Panc1 (cell line): Measurements from ENCODE around the gene PRDM10. TPM values are rescaled to one million over a fixed set of nuclear protein-coding genes. Genes with fewer than 3 reads are reported as not detected.

ENCODE experiments used
- ATAC-seq: fragments of 200-7000 bp; cut with Tn5 transposase; 2 replicates; pipeline ENCODE4 v1.9.1; 2020; ENCODE audit warnings: mild to moderate bottlenecking, moderate library complexity
- BruUV-seq: library from RNA; stranded (reverse); fragments of 400-500 nt; replicated peaks from 2 replicates; lab custom pipeline; 2021; lab: Mats Ljungman, UMichigan
- CTCF ChIA-PET: fragments of 300-600 bp; sonication (Branson Sonifier 250); formaldehyde crosslinking; loops from one replicate; lab custom pipeline; 2022; ENCODE audit warnings: antibody characterized with exemption; lab: Charles Lee
- POLR2A ChIA-PET: fragments of 300-600 bp; sonication (Branson Sonifier 250); formaldehyde crosslinking; loops from one replicate; lab custom pipeline; 2022; ENCODE audit warnings: antibody characterized with exemption; lab: Charles Lee
- DNase-seq: peaks from one replicate; pipeline ENCODE4 v3.0.0-alpha.2; 2010; ENCODE audit warnings: low read depth, low spot score
- H3K27ac ChIP-seq: 2 replicates; pipeline ENCODE4 v1.5.1; 2011; ENCODE audit warnings: mild to moderate bottlenecking, low read length, inconsistent platforms
- H3K27me3 ChIP-seq: fragments of 200-500 bp; sonication (Bioruptor generic); 2 replicates; pipeline ENCODE4 v1.6.0; 2014; ENCODE audit warnings: low read length, inconsistent platforms; ENCODE audit not compliant: control insufficient read depth, insufficient read depth
- H3K36me3 ChIP-seq: fragments of 200-500 bp; sonication (Bioruptor generic); 2 replicates; pipeline ENCODE4 v1.5.1; 2014; ENCODE audit warnings: inconsistent platforms, mild to moderate bottlenecking, low read length, moderate library complexity; ENCODE audit not compliant: control insufficient read depth, insufficient read depth
- H3K4me1 ChIP-seq: 2 replicates; pipeline ENCODE4 v1.5.1; 2011; ENCODE audit warnings: inconsistent platforms, mild to moderate bottlenecking, low read length, moderate library complexity; ENCODE audit not compliant: control insufficient read depth, insufficient read depth
- H3K4me3 ChIP-seq, 2 experiments: 2 replicates each; pipeline ENCODE4 v1.5.1; 2011 to 2012; ENCODE audit warnings: low read depth in 2 of 2, low read length in 2 of 2, mild to moderate bottlenecking in 2 of 2, inconsistent platforms in 1 of 2, moderate library complexity in 1 of 2
- H3K9me3 ChIP-seq: fragments of 200-500 bp; sonication (Bioruptor generic); 2 replicates; pipeline ENCODE4 v1.5.1; 2014; ENCODE audit warnings: low read depth, mild to moderate bottlenecking, inconsistent platforms, low read length, moderate library complexity; ENCODE audit not compliant: control insufficient read depth, insufficient read depth
- POLR2AphosphoS5 ChIP-seq: IDR thresholded peaks from 2 replicates; pipeline ENCODE4 v1.6.1; 2012; ENCODE audit warnings: mild to moderate bottlenecking, low read depth, low read length, moderate library complexity
- SIN3A ChIP-seq: IDR thresholded peaks from 2 replicates; pipeline ENCODE4 v1.6.1; 2012; ENCODE audit warnings: low read depth, mild to moderate bottlenecking, low read length, moderate library complexity, borderline replicate concordance; ENCODE audit not compliant: insufficient read depth
- TCF7L2 ChIP-seq: IDR thresholded peaks from 2 replicates; pipeline ENCODE4 v1.6.1; 2011; ENCODE audit warnings: mild to moderate bottlenecking, low read depth, low read length, inconsistent platforms
- in situ Hi-C: cut with HindIII; loops from 2 replicates; pipeline ENCODE4 v1.10.0; 2016; ENCODE audit warnings: low sequenced_read_pairs, low pct_unique_long_range_greater_than_20kb
- intact Hi-C: fragments of 100-400 bp; cut with micrococcal nuclease; formaldehyde crosslinking; loops from one replicate; pipeline ENCODE4 v1.10.0; 2022; ENCODE audit not compliant: unreplicated experiment
- total RNA-seq: library from RNA; stranded (reverse); gene quantifications from one replicate; pipeline ENCODE4 v1.2.1, GENCODE V29; 2021; ENCODE audit not compliant: unreplicated experiment
- TF ChIP-seq, protein P1 (sequence below): fragments of 450-650 bp; IDR thresholded peaks from 2 replicates; pipeline ENCODE4 v1.5.1; 2017; ENCODE audit warnings: mild to moderate bottlenecking
- TF ChIP-seq, protein P2 (sequence below), 2 experiments: IDR thresholded peaks; 2 replicates each; pipeline ENCODE4 v1.6.1; 2011 to 2012; ENCODE audit warnings: low read depth in 2 of 2, control low read depth in 1 of 2, low read length in 1 of 2, mild to moderate bottlenecking in 1 of 2, moderate library complexity in 1 of 2; ENCODE audit not compliant: insufficient read depth in 1 of 2

Gene PRDM10
- total RNA-seq, 1 experiment from 2014 or later, result 12.5 TPM

GRCh38 chr11:130034236-130034635 lies 31.6 kb upstream of the PRDM10 start:
- H3K27me3 ChIP-seq, result no peaks in the 10 kb centered on the region
- H3K36me3 ChIP-seq, result no peaks in the 10 kb centered on the region
- no peak overlapping the region for H3K27ac ChIP-seq
- BruUV-seq, result no TSS peak
- POLR2A ChIA-PET, result interaction anchor here (0.6 kb wide), 1 partner anchor 109 kb away, joined by 3 read pairs; no protein-coding TSS in a partner anchor
- no peak for DNase-seq
- in situ Hi-C loops, result no loop called here
- TF ChIP-seq, protein P1, sequence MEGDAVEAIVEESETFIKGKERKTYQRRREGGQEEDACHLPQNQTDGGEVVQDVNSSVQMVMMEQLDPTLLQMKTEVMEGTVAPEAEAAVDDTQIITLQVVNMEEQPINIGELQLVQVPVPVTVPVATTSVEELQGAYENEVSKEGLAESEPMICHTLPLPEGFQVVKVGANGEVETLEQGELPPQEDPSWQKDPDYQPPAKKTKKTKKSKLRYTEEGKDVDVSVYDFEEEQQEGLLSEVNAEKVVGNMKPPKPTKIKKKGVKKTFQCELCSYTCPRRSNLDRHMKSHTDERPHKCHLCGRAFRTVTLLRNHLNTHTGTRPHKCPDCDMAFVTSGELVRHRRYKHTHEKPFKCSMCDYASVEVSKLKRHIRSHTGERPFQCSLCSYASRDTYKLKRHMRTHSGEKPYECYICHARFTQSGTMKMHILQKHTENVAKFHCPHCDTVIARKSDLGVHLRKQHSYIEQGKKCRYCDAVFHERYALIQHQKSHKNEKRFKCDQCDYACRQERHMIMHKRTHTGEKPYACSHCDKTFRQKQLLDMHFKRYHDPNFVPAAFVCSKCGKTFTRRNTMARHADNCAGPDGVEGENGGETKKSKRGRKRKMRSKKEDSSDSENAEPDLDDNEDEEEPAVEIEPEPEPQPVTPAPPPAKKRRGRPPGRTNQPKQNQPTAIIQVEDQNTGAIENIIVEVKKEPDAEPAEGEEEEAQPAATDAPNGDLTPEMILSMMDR, result no peak
- no peak for TF ChIP-seq TCF7L2
- TF ChIP-seq POLR2AphosphoS5, result no peak
- TF ChIP-seq, protein P2, sequence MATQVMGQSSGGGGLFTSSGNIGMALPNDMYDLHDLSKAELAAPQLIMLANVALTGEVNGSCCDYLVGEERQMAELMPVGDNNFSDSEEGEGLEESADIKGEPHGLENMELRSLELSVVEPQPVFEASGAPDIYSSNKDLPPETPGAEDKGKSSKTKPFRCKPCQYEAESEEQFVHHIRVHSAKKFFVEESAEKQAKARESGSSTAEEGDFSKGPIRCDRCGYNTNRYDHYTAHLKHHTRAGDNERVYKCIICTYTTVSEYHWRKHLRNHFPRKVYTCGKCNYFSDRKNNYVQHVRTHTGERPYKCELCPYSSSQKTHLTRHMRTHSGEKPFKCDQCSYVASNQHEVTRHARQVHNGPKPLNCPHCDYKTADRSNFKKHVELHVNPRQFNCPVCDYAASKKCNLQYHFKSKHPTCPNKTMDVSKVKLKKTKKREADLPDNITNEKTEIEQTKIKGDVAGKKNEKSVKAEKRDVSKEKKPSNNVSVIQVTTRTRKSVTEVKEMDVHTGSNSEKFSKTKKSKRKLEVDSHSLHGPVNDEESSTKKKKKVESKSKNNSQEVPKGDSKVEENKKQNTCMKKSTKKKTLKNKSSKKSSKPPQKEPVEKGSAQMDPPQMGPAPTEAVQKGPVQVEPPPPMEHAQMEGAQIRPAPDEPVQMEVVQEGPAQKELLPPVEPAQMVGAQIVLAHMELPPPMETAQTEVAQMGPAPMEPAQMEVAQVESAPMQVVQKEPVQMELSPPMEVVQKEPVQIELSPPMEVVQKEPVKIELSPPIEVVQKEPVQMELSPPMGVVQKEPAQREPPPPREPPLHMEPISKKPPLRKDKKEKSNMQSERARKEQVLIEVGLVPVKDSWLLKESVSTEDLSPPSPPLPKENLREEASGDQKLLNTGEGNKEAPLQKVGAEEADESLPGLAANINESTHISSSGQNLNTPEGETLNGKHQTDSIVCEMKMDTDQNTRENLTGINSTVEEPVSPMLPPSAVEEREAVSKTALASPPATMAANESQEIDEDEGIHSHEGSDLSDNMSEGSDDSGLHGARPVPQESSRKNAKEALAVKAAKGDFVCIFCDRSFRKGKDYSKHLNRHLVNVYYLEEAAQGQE (IDR thresholded peaks at IDR 0.05; ENCODE audit: insufficient read depth in 1 of 2, low read depth in 2 of 2, low read length in 1 of 2), result no peak
- no peak for TF ChIP-seq SIN3A
- no peak overlapping the region for H3K4me3 ChIP-seq
- intact Hi-C loops, result no loop called here
- CTCF ChIA-PET, result no interaction called here
- no peak for ATAC-seq
- peaks cover 8% of the 10 kb centered on the region; the same call in 1 of the 2 replicates for H3K4me1 ChIP-seq
- no peaks in the 10 kb centered on the region for H3K9me3 ChIP-seq

DNA sequence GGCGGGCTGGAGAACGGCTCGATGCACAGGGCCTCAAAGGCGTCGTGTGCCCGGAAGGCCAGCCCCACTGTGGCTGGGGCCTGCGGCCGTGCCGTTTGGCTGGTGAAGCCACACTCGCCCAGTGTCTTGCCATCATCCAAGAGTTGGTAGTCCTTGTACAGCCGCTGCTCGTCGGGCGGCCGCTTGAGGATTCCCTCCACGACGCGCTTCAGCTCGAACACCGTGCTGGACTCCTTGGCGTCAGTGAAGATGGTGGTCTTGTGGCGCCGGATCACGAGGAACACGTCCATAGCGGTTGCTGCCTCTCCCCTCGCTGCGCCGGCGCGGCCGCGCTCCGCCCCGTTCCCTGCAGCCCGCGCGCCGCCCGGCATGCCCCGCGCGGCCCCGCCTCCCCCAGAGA lies 30.3 kb upstream of the PRDM10 start:
- H3K9me3 ChIP-seq, result no peaks in the 10 kb centered on the region
- DNase-seq (no peak), ATAC-seq (no peak)
- BruUV-seq, result no TSS peak
- peaks cover 3% of the 10 kb centered on the region; the same call in 1 of the 2 replicates for H3K4me1 ChIP-seq
- no peaks in the 10 kb centered on the region for H3K27me3 ChIP-seq
- in situ Hi-C loops, result no loop called here
- H3K27ac ChIP-seq, result no peak overlapping the region
- CTCF ChIA-PET, result no interaction called here
- TF ChIP-seq POLR2AphosphoS5 (no peak), TCF7L2 (no peak), SIN3A (no peak)
- TF ChIP-seq, protein P2 (IDR thresholded peaks at IDR 0.05; ENCODE audit: insufficient read depth in 1 of 2, low read depth in 2 of 2, low read length in 1 of 2), result no peak
- TF ChIP-seq, protein P1, result no peak
- H3K4me3 ChIP-seq, result no peak overlapping the region
- no peaks in the 10 kb centered on the region for H3K36me3 ChIP-seq
- intact Hi-C loops, result no loop called here
- POLR2A ChIA-PET, result interaction anchor here (0.6 kb wide), 1 partner anchor 1417 kb away, joined by 6 read pairs; no protein-coding TSS in a partner anchor
